ENCODE measurements around the gene ADGRL2. TPM values are rescaled to one million over a fixed set of nuclear protein-coding genes. Genes with fewer than 3 reads are reported as not detected.

The ADGRL2 gene
- total and polyA plus RNA-seq, 2 experiments from 2014 or later: 38.2 to 90.3 TPM

- TF ChIP-seq JUNB (IDR thresholded peaks at IDR 0.05; ENCODE audit: unreplicated experiment) (no peak), EZH2 (IDR thresholded peaks at IDR 0.05; ENCODE audit: low read depth, unreplicated experiment) (no peak), EZH2phosphoT487 (IDR thresholded peaks at IDR 0.05; ENCODE audit: unreplicated experiment) (no peak), ETS1 (IDR thresholded peaks at IDR 0.05) (no peak), NANOG (IDR thresholded peaks at IDR 0.05; ENCODE audit: borderline replicate concordance) (no peak), CREB1 (CRISPR knock-in tag; IDR thresholded peaks at IDR 0.05; ENCODE audit: low read depth) (no peak)
- no peak for ATAC-seq
- no peaks in the 10 kb centered on the region for H3K36me3 ChIP-seq (ENCODE audit: insufficient read depth)
- H3K9me2 ChIP-seq (ENCODE audit: insufficient read depth): no peaks in the 10 kb centered on the region
- no peaks in the 10 kb centered on the region for H3K27me3 ChIP-seq (ENCODE audit: insufficient read depth)
- H3K4me3 ChIP-seq: no peak overlapping the region
- DNase-seq (ENCODE audit: low spot score): no peak
- Mint-ChIP-seq H3K27ac (peak overlapping the region; percentile 4; the same call in 1 of the 2 replicates), H3K36me3 (ENCODE audit: low read depth) (no peaks in the 10 kb centered on the region; the same call in 2 of the 3 replicates), H3K9me3 (no peaks in the 10 kb centered on the region), H3K27me3 (ENCODE audit: insufficient read depth, low read depth, poor library complexity) (no peaks in the 10 kb centered on the region), H3K4me1 (peaks cover 47% of the 10 kb centered on the region), H3K4me3 (no peak overlapping the region)
- H3F3A ChIP-seq (replicated peaks; ENCODE audit: low read depth): no peaks in the 10 kb centered on the region
- peaks cover 11% of the 10 kb centered on the region; the same call in 1 of the 2 replicates for H4K20me1 ChIP-seq (replicated peaks; ENCODE audit: insufficient read depth)
- H3K4me1 ChIP-seq (ENCODE audit: insufficient read depth): peaks cover 28% of the 10 kb centered on the region
- H3K27ac ChIP-seq (ENCODE audit: low read depth): no peak overlapping the region
- peaks cover 98% of the 10 kb centered on the region for H3K79me2 ChIP-seq (replicated peaks; ENCODE audit: insufficient read depth)
- H3K4me2 ChIP-seq: 0 out of 2 replicates have a peak overlapping the region, but pooled peaks have one; percentile 30
- H2AFZ ChIP-seq: no peak overlapping the region
Measured at GRCh38 chr1:81833722-81834121, 33.0 kb downstream of the ADGRL2 start.

DNA sequence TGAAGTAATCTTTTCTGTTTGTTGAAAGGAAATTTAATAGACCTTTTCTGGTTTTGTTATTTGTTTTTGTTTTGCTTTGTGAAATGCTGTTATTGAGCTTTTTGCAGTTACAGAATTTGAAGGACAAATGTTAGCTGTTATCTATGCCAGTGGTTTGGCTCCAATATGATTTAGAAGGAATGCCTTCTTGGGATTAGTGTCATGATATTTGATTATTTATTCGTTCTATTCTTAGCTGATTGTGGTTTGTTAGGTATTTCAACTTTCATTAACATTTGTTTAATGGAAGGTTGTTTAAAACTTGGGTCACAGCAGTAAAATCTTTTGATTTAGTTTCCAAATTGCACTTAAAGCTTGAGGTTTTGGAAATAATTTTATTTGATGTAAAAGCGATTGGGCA, 33.5 kb downstream of the ADGRL2 start:
- no peak for TF ChIP-seq CREB1 (CRISPR knock-in tag; IDR thresholded peaks at IDR 0.05; ENCODE audit: low read depth)
- TF ChIP-seq STAT1 (IDR thresholded peaks at IDR 0.05; ENCODE audit: unreplicated experiment): no peak
- TF ChIP-seq, protein P1, sequence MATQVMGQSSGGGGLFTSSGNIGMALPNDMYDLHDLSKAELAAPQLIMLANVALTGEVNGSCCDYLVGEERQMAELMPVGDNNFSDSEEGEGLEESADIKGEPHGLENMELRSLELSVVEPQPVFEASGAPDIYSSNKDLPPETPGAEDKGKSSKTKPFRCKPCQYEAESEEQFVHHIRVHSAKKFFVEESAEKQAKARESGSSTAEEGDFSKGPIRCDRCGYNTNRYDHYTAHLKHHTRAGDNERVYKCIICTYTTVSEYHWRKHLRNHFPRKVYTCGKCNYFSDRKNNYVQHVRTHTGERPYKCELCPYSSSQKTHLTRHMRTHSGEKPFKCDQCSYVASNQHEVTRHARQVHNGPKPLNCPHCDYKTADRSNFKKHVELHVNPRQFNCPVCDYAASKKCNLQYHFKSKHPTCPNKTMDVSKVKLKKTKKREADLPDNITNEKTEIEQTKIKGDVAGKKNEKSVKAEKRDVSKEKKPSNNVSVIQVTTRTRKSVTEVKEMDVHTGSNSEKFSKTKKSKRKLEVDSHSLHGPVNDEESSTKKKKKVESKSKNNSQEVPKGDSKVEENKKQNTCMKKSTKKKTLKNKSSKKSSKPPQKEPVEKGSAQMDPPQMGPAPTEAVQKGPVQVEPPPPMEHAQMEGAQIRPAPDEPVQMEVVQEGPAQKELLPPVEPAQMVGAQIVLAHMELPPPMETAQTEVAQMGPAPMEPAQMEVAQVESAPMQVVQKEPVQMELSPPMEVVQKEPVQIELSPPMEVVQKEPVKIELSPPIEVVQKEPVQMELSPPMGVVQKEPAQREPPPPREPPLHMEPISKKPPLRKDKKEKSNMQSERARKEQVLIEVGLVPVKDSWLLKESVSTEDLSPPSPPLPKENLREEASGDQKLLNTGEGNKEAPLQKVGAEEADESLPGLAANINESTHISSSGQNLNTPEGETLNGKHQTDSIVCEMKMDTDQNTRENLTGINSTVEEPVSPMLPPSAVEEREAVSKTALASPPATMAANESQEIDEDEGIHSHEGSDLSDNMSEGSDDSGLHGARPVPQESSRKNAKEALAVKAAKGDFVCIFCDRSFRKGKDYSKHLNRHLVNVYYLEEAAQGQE (IDR thresholded peaks at IDR 0.05; ENCODE audit: unreplicated experiment): no peak
- no peak for TF ChIP-seq ZNF462 (CRISPR knock-in tag; IDR thresholded peaks at IDR 0.05)
- TF ChIP-seq EZH2phosphoT487 (IDR thresholded peaks at IDR 0.05; ENCODE audit: unreplicated experiment): no peak
- no peak for TF ChIP-seq NANOG (IDR thresholded peaks at IDR 0.05; ENCODE audit: borderline replicate concordance)
- TF ChIP-seq EZH2 (IDR thresholded peaks at IDR 0.05; ENCODE audit: low read depth, unreplicated experiment): no peak
- no peak for TF ChIP-seq ZNF331 (CRISPR knock-in tag; IDR thresholded peaks at IDR 0.05; ENCODE audit: low read depth)
- no peak for TF ChIP-seq ZNF114 (CRISPR knock-in tag; IDR thresholded peaks at IDR 0.05)
- Histone ChIP-seq H3K27me3 (ENCODE audit: insufficient read depth) (no peaks in the 10 kb centered on the region), H3K9me2 (ENCODE audit: insufficient read depth) (no peaks in the 10 kb centered on the region), H3K36me3 (ENCODE audit: insufficient read depth) (no peaks in the 10 kb centered on the region), H3K27ac (ENCODE audit: low read depth) (no peak overlapping the region), H3K4me2 (peak overlapping the region; percentile 30; the same call in 1 of the 2 replicates), H2AFZ (no peak overlapping the region), H3K4me1 (ENCODE audit: insufficient read depth) (peaks cover 28% of the 10 kb centered on the region), H3K4me3 (no peak overlapping the region), H3K79me2 (replicated peaks; ENCODE audit: insufficient read depth) (peaks cover 98% of the 10 kb centered on the region), H3F3A (replicated peaks; ENCODE audit: low read depth) (no peaks in the 10 kb centered on the region), H4K20me1 (replicated peaks; ENCODE audit: insufficient read depth) (peaks cover 11% of the 10 kb centered on the region; the same call in 1 of the 2 replicates)
- no peak overlapping the region for H3K27ac Mint-ChIP-seq
- H3K4me1 Mint-ChIP-seq: peaks cover 47% of the 10 kb centered on the region
- ATAC-seq (no peak), DNase-seq (ENCODE audit: low spot score) (no peak)
- H3K4me3 Mint-ChIP-seq: no peak overlapping the region
- H3K27me3 Mint-ChIP-seq (ENCODE audit: insufficient read depth, low read depth, poor library complexity): no peaks in the 10 kb centered on the region
- peaks cover 3% of the 10 kb centered on the region; the same call in 2 of the 3 replicates for H3K36me3 Mint-ChIP-seq (ENCODE audit: low read depth)
- no peaks in the 10 kb centered on the region for H3K9me3 Mint-ChIP-seq
